ENCODE measurements around the gene ELAVL3.
A peak's percentile ranks its signal among the peaks of the same experiment; 100 is the strongest.
"Not testable (repeated sequence)": the region's sequence is repeated elsewhere in the genome, so short reads cannot be mapped to it uniquely, and the experiment has no call there.

ELAVL3 gene

GRCh38 chr19:11435833-11436313, 45.0 kb downstream of the ELAVL3 start:
- peak overlapping the region; percentile 74 to 90 (median 84) for H3K9ac ChIP-seq

GRCh38 chr19:11435057-11435832, 45.6 kb downstream of the ELAVL3 start, which contains the start of the genes ODAD3 and PRKCSH:
Gene ODAD3 (minus strand): TSS chr19:11435121. CDS start chr19:11435016, 105 bp downstream.
Gene PRKCSH (plus strand): TSS chr19:11435635. CDS start chr19:11436118, 483 bp downstream.
- Histone ChIP-seq H3K9ac (peak within 1 kb of the TSS; percentile 74 to 90 (median 84)), H3K4me3 (peak within 1 kb of the TSS; percentile 66 to 95 (median 86)), H4K20me1 (no peaks in the 10 kb centered on the region; a peak in 2 of 22 replicates), H3K27me3 (peaks cover 0 to 5% (median 0%) of the 10 kb centered on the region in 11 experiments; a peak in 1 of 22 replicates), H3K36me3 (peaks cover 31 to 43% (median 40%) of the 10 kb centered on the region in 11 experiments), H3K4me1 (peaks cover 22 to 42% (median 29%) of the 10 kb centered on the region in 10 experiments), H3K27ac (peak within 1 kb of the TSS; percentile 29 to 87 (median 82); a peak in 21 of 22 replicates), H3K9me3 (replicated peaks in 1 of 11) (no peaks in the 10 kb centered on the region), H3K4me2 (peak within 1 kb of the TSS; percentile 93 to 100 (median 96))
- no peak for TF ChIP-seq Cebpa-rat (IDR thresholded peaks at IDR 0.05)

More at GRCh38 chr19:11435833-11436313, 45.0 kb downstream of the ELAVL3 start:
- H3K27me3 ChIP-seq, result peaks cover 0 to under 1% (median 0%) of the 10 kb centered on the region in 11 experiments; a peak in 1 of 22 replicates
- H3K9me3 ChIP-seq (replicated peaks in 1 of 11), result no peaks in the 10 kb centered on the region
- no peak for TF ChIP-seq Cebpa-rat (IDR thresholded peaks at IDR 0.05)
- peaks cover 0 to 6% (median 2%) of the 10 kb centered on the region in 11 experiments; a peak in 13 of 22 replicates for H4K20me1 ChIP-seq
- peak overlapping the region; percentile 29 to 87 (median 82); a peak in 21 of 22 replicates for H3K27ac ChIP-seq
- H3K4me1 ChIP-seq, result peaks cover 27 to 48% (median 35%) of the 10 kb centered on the region in 10 experiments
- peaks cover 37 to 49% (median 45%) of the 10 kb centered on the region in 11 experiments for H3K36me3 ChIP-seq
- peak overlapping the region; percentile 66 to 95 (median 86) for H3K4me3 ChIP-seq
- H3K4me2 ChIP-seq, result peak overlapping the region; percentile 93 to 100 (median 96)

- H3K27me3 ChIP-seq, result peaks cover 0 to 5% (median 0%) of the 10 kb centered on the region in 11 experiments; a peak in 1 of 22 replicates
- no peak for TF ChIP-seq Cebpa-rat (IDR thresholded peaks at IDR 0.05)
- peak overlapping the region in 9 of 11 experiments; percentile 14 to 87 (median 48); a peak in 14 of 22 replicates for H3K27ac ChIP-seq
- no peaks in the 10 kb centered on the region; a peak in 1 of 22 replicates for H4K20me1 ChIP-seq
- peaks cover 26 to 37% (median 34%) of the 10 kb centered on the region in 11 experiments for H3K36me3 ChIP-seq
- peak overlapping the region; percentile 62 to 95 (median 85) for H3K4me3 ChIP-seq
- H3K9ac ChIP-seq, result peak overlapping the region; percentile 52 to 90 (median 75); a peak in 21 of 22 replicates
- peak overlapping the region; percentile 85 to 98 (median 93) for H3K4me2 ChIP-seq
- H3K9me3 ChIP-seq (replicated peaks in 1 of 11), result no peaks in the 10 kb centered on the region
- H3K4me1 ChIP-seq, result peaks cover 22 to 38% (median 26%) of the 10 kb centered on the region in 10 experiments
Observed at GRCh38 chr19:11434703-11435056, 46.2 kb downstream of the ELAVL3 start.

GRCh38 chr19:11433526-11433925, 47.3 kb downstream of the ELAVL3 start:
- not testable (repeated sequence) for H3K27me3 ChIP-seq; H3K27ac ChIP-seq; H3K4me3 ChIP-seq; H3K9ac ChIP-seq; H3K9me3 ChIP-seq (replicated peaks in 1 of 11); H4K20me1 ChIP-seq
- peaks cover 22 to 38% (median 26%) of the 10 kb centered on the region in 10 experiments for H3K4me1 ChIP-seq
- peak overlapping the region in 5 of 11 experiments; percentile 90 to 98 (median 93); a peak in 3 of 22 replicates for H3K4me2 ChIP-seq
- peaks cover 14 to 25% (median 22%) of the 10 kb centered on the region in 11 experiments for H3K36me3 ChIP-seq

GRCh38 chr19:11426656-11427055, 54.2 kb downstream of the ELAVL3 start:
- Histone ChIP-seq H3K27ac (no peak overlapping the region), H3K4me1 (peaks cover 13 to 26% (median 24%) of the 10 kb centered on the region in 10 experiments), H3K9me3 (replicated peaks in 1 of 11) (peaks cover 0 to 7% (median 0%) of the 10 kb centered on the region in 11 experiments; a peak in 3 of 22 replicates), H3K9ac (no peak overlapping the region), H4K20me1 (peaks cover 0 to 23% (median 10%) of the 10 kb centered on the region in 11 experiments; a peak in 12 of 22 replicates), H3K4me2 (no peak overlapping the region), H3K4me3 (no peak overlapping the region), H3K36me3 (no peaks in the 10 kb centered on the region), H3K27me3 (peaks cover 26 to 32% (median 27%) of the 10 kb centered on the region in 11 experiments)
- TF ChIP-seq Cebpa-rat (IDR thresholded peaks at IDR 0.05), result no peak

GRCh38 chr19:11425719-11426457, 55.0 kb downstream of the ELAVL3 start:
- H3K4me1 ChIP-seq, result peaks cover 21 to 34% (median 32%) of the 10 kb centered on the region in 10 experiments
- H3K4me2 ChIP-seq, result no peak overlapping the region
- H3K27ac ChIP-seq, result no peak overlapping the region
- no peak overlapping the region for H3K4me3 ChIP-seq
- no peak overlapping the region for H3K9ac ChIP-seq
- TF ChIP-seq Cebpa-rat (IDR thresholded peaks at IDR 0.05), result no peak
- H3K9me3 ChIP-seq (replicated peaks in 1 of 11), result peaks cover 0 to 7% (median 0%) of the 10 kb centered on the region in 11 experiments; a peak in 3 of 22 replicates
- no peaks in the 10 kb centered on the region for H3K36me3 ChIP-seq
- H4K20me1 ChIP-seq, result peaks cover 0 to 31% (median 10%) of the 10 kb centered on the region in 11 experiments; a peak in 13 of 22 replicates
- H3K27me3 ChIP-seq, result peaks cover 33 to 40% (median 35%) of the 10 kb centered on the region in 11 experiments

GRCh38 chr19:11423791-11424181, 57.1 kb downstream of the ELAVL3 start:
- no peaks in the 10 kb centered on the region for H3K36me3 ChIP-seq
- H3K27ac ChIP-seq, result no peak overlapping the region
- peaks cover 0 to 44% (median 10%) of the 10 kb centered on the region in 11 experiments; a peak in 13 of 22 replicates for H4K20me1 ChIP-seq
- no peak for TF ChIP-seq Cebpa-rat (IDR thresholded peaks at IDR 0.05)
- peaks cover 54 to 56% (median 56%) of the 10 kb centered on the region in 11 experiments for H3K27me3 ChIP-seq
- H3K4me2 ChIP-seq, result peak overlapping the region in 9 of 11 experiments; percentile 94 to 99 (median 98); a peak in 17 of 22 replicates
- peaks cover 0 to 7% (median 0%) of the 10 kb centered on the region in 11 experiments; a peak in 3 of 22 replicates for H3K9me3 ChIP-seq (replicated peaks in 1 of 11)
- no peak overlapping the region; a peak in 1 of 20 replicates for H3K4me3 ChIP-seq
- H3K4me1 ChIP-seq, result peaks cover 38 to 54% (median 48%) of the 10 kb centered on the region in 10 experiments
- H3K9ac ChIP-seq, result no peak overlapping the region

GRCh38 chr19:11423164-11423790, 57.6 kb downstream of the ELAVL3 start:
- Histone ChIP-seq H3K27me3 (peaks cover 60 to 61% (median 61%) of the 10 kb centered on the region in 11 experiments), H4K20me1 (peaks cover 0 to 50% (median 10%) of the 10 kb centered on the region in 11 experiments; a peak in 13 of 22 replicates), H3K4me1 (peaks cover 43 to 59% (median 53%) of the 10 kb centered on the region in 10 experiments), H3K27ac (no peak overlapping the region), H3K4me2 (peak overlapping the region; percentile 91 to 99 (median 97); a peak in 21 of 22 replicates), H3K9ac (peak overlapping the region in 1 of 11 experiments; percentile 35; a peak in 1 of 22 replicates), H3K36me3 (no peaks in the 10 kb centered on the region), H3K9me3 (replicated peaks in 1 of 11) (peaks cover 0 to 7% (median 0%) of the 10 kb centered on the region in 11 experiments; a peak in 3 of 22 replicates), H3K4me3 (peak overlapping the region in 9 of 10 experiments; percentile 36 to 76 (median 53); a peak in 13 of 20 replicates)
- TF ChIP-seq Cebpa-rat (IDR thresholded peaks at IDR 0.05), result no peak

Measured in BLaER1 treated with 17β-estradiol and CSF1 and Interleukin-3, amounts not matched to agents 10 nM and 100 nM (cell line).